ENCODE data around the gene SPDEF. TPM values are rescaled to one million over a fixed set of nuclear protein-coding genes. Genes with fewer than 3 reads are reported as not detected.

Gene SPDEF
- total and polyA plus RNA-seq, 7 experiments from 2014 or later, result 0.39 to 0.40 TPM; not detected in 5

DNA sequence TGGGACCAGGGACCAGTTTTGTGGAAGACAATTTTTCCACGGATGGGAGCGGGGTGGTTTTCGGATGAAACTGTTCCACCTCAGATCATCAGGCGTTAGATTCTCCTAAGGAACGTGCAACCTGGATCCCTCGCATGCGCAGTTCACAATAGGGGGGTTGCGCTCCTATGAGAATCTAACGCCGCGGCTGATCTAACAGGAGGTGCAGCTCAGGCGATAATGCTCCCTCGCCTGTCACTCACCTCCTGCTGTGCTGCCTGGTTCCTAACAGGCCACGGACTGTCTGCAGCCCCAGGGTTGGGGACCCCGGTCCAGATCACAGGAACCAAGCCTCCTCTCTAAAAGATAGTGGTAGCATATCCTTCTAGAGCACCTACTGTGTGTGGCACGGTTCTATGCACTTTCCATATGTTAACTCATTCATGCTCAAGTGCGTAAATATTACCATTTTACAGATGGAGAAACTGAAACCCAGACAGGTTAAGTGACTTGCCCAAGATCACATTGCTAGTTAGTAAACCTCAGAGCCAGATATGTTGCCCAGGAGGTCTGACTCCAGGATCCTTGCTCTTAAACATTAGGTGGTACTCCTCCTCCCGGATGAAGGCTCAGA, 25.3 kb downstream of the SPDEF start:
- Mint-ChIP-seq H3K4me3 (peak overlapping the region in 1 of 10 donors; percentile 25), H3K36me3 (no peaks in the 10 kb centered on the region), H3K27me3 (peaks cover 0 to 2% (median 0%) of the 10 kb centered on the region in 5 donors), H3K27ac (no peak overlapping the region), H3K4me1 (peaks cover 0 to 12% (median 7%) of the 10 kb centered on the region in 7 donors), H3K9me3 (no peaks in the 10 kb centered on the region)
- Histone ChIP-seq H3K4me1 (ENCODE audit: control insufficient read depth in 2 of 2, insufficient read depth in 2 of 2, low read length in 2 of 2) (peaks cover 7 to 9% of the 10 kb centered on the region in 2 donors), H3K4me3 (ENCODE audit: low read length) (no peak overlapping the region), H3K9me3 (ENCODE audit: control insufficient read depth in 2 of 3, low read length in 3 of 3) (no peaks in the 10 kb centered on the region), H3K27me3 (ENCODE audit: control insufficient read depth in 2 of 2, insufficient read depth in 2 of 2, low read length in 2 of 2) (no peaks in the 10 kb centered on the region), H3K27ac (ENCODE audit: low read depth, low read length) (no peak overlapping the region), H3K36me3 (ENCODE audit: control insufficient read depth in 2 of 3, insufficient read depth in 3 of 3, low read length in 3 of 3) (no peaks in the 10 kb centered on the region)
- ChIA-PET POLR2A (no interaction called here), CTCF (interaction anchor here (0.7 to 2.1 kb wide), 2 partner anchors 79 to 226 kb away, joined by 3 to 6 read pairs; partner anchors contain the start of gene SNRPC)
- ATAC-seq, result no peak
- intact Hi-C loops (cut with micrococcal nuclease), result no loop called here
- no peak for DNase-seq

GRCh38 chr6:34529665-34530327, 26.3 kb downstream of the SPDEF start:
- no peaks in the 10 kb centered on the region for H3K27me3 ChIP-seq (ENCODE audit: control insufficient read depth in 2 of 2, insufficient read depth in 2 of 2, low read length in 2 of 2)
- POLR2A ChIA-PET, result no interaction called here

GRCh38 chr6:34528996-34529664, 27.0 kb downstream of the SPDEF start:
- no peak overlapping the region for H3K27ac ChIP-seq (ENCODE audit: low read depth, low read length)
- peaks cover 0 to 2% (median 0%) of the 10 kb centered on the region in 5 donors for H3K27me3 Mint-ChIP-seq
- no peak overlapping the region for H3K4me3 ChIP-seq (ENCODE audit: low read length)
- no peak for ATAC-seq
- H3K9me3 Mint-ChIP-seq, result no peaks in the 10 kb centered on the region
- H3K27ac Mint-ChIP-seq, result peak overlapping the region in 1 of 9 donors; percentile 3
- peaks cover 7 to 9% of the 10 kb centered on the region in 2 donors for H3K4me1 ChIP-seq (ENCODE audit: control insufficient read depth in 2 of 2, insufficient read depth in 2 of 2, low read length in 2 of 2)
- H3K36me3 Mint-ChIP-seq, result no peaks in the 10 kb centered on the region
- no peaks in the 10 kb centered on the region for H3K9me3 ChIP-seq (ENCODE audit: control insufficient read depth in 2 of 3, low read length in 3 of 3)
- no peak for DNase-seq
- H3K4me3 Mint-ChIP-seq, result no peak overlapping the region
- no peaks in the 10 kb centered on the region for H3K36me3 ChIP-seq (ENCODE audit: control insufficient read depth in 2 of 3, insufficient read depth in 3 of 3, low read length in 3 of 3)
- no peaks in the 10 kb centered on the region for H3K27me3 ChIP-seq (ENCODE audit: control insufficient read depth in 2 of 2, insufficient read depth in 2 of 2, low read length in 2 of 2)
- H3K4me1 Mint-ChIP-seq, result peaks cover 0 to 12% (median 7%) of the 10 kb centered on the region in 7 donors
- CTCF ChIA-PET, result interaction anchor here (2.1 kb wide), 1 partner anchor 80 kb away, joined by 6 read pairs; no protein-coding TSS in a partner anchor
- intact Hi-C loops (cut with micrococcal nuclease), result loop anchor here in 1 of 2 donors (5.0 kb wide), 1 partner anchor 282 kb away; the partner anchor contains the start of gene SMIM29
- POLR2A ChIA-PET, result interaction anchor here (0.6 kb wide), 1 partner anchor 74 kb away, joined by 3 read pairs; no protein-coding TSS in a partner anchor

More at GRCh38 chr6:34529665-34530327, 26.3 kb downstream of the SPDEF start:
- DNase-seq (no peak), ATAC-seq (no peak)
- CTCF ChIA-PET, result interaction anchor here (2.1 kb wide), 1 partner anchor 80 kb away, joined by 6 read pairs; no protein-coding TSS in a partner anchor
- Mint-ChIP-seq H3K9me3 (no peaks in the 10 kb centered on the region), H3K4me1 (peaks cover 0 to 12% (median 7%) of the 10 kb centered on the region in 7 donors), H3K27me3 (peaks cover 0 to 2% (median 0%) of the 10 kb centered on the region in 5 donors), H3K4me3 (no peak overlapping the region), H3K36me3 (no peaks in the 10 kb centered on the region), H3K27ac (no peak overlapping the region)
- intact Hi-C loops (cut with micrococcal nuclease), result loop anchor here in 1 of 2 donors (5.0 kb wide), 1 partner anchor 282 kb away; the partner anchor contains the start of gene SMIM29
- Histone ChIP-seq H3K9me3 (ENCODE audit: control insufficient read depth in 2 of 3, low read length in 3 of 3) (no peaks in the 10 kb centered on the region), H3K27ac (ENCODE audit: low read depth, low read length) (no peak overlapping the region), H3K4me1 (ENCODE audit: control insufficient read depth in 2 of 2, insufficient read depth in 2 of 2, low read length in 2 of 2) (peaks cover 7 to 9% of the 10 kb centered on the region in 2 donors), H3K36me3 (ENCODE audit: control insufficient read depth in 2 of 3, insufficient read depth in 3 of 3, low read length in 3 of 3) (no peaks in the 10 kb centered on the region), H3K4me3 (ENCODE audit: low read length) (no peak overlapping the region)

DNA sequence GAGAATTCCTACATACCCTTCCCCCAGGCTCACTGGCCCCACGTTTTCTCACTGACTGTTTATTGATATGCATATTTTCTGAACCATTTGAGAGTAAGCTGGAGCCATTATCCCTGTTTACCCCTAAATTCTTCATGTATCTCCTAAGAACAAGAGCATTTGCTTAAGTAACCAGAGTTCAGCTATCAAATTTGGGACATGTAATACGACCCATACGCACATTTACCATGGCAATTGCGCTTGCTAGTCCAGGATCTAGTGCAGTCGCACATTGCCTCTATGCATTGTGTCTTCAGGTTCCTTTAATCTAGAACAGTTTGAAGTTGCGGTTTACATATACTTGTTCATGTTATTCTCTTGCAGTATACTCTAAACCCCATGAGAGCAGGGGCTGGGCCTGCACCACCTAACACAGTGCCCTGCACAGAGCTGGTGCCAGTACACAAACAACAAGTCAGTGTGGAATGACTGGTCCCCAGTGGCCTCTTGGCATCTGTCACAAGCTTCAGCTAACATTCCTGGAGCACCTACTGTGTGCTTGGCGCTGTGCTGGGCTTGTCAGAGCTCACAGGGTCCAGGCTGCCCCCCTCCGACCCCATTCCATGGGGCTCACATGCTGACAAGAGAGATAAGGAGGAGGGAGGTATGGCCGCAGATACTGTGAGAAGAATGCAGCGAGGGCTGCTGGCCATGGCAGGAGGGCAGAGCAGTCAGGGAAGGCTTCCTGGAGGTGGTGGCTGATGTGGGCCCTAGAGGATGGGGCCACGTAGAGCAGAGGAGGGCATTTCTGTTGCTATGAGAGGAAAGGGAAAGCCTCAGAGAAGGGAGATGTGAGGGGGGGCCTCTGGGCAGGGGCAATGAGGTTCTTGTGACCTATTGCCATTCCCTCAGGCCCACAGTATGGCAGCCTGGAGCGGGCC, 28.1 kb downstream of the SPDEF start:
- H3K27ac ChIP-seq (ENCODE audit: low read depth, low read length), result peak overlapping the region; percentile 15
- Mint-ChIP-seq H3K4me3 (peak overlapping the region in 7 of 10 donors; percentile 2 to 69 (median 45)), H3K4me1 (peaks cover 0 to 12% (median 8%) of the 10 kb centered on the region in 7 donors), H3K27ac (peak overlapping the region in 8 of 9 donors; percentile 12 to 84 (median 68)), H3K27me3 (peaks cover 0 to 2% (median 0%) of the 10 kb centered on the region in 5 donors), H3K9me3 (no peaks in the 10 kb centered on the region), H3K36me3 (no peaks in the 10 kb centered on the region)
- peaks cover 7 to 11% of the 10 kb centered on the region in 2 donors for H3K4me1 ChIP-seq (ENCODE audit: control insufficient read depth in 2 of 2, insufficient read depth in 2 of 2, low read length in 2 of 2)
- ATAC-seq (no peak), DNase-seq (peak in 3 of 9 donors; percentile 1 to 3 (median 2))
- H3K27me3 ChIP-seq (ENCODE audit: control insufficient read depth in 2 of 2, insufficient read depth in 2 of 2, low read length in 2 of 2), result no peaks in the 10 kb centered on the region
- H3K4me3 ChIP-seq (ENCODE audit: low read length), result peak overlapping the region; percentile 33
- intact Hi-C loops (cut with micrococcal nuclease), result loop anchor here (1.0 to 5.0 kb wide), 10 partner anchors 55 to 677 kb away; partner anchors contain the start of genes SMIM29 (in 2 of the 2), ANKS1A (in 1 of the 2), RPS10 (in 1 of the 2) and SNRPC (in 1 of the 2)
- H3K9me3 ChIP-seq (ENCODE audit: control insufficient read depth in 2 of 3, low read length in 3 of 3), result no peaks in the 10 kb centered on the region
- no peaks in the 10 kb centered on the region for H3K36me3 ChIP-seq (ENCODE audit: control insufficient read depth in 2 of 3, insufficient read depth in 3 of 3, low read length in 3 of 3)
- POLR2A ChIA-PET, result interaction anchor here (0.9 to 1.5 kb wide), 2 partner anchors 264 to 360 kb away, joined by 4 to 6 read pairs; partner anchors contain the start of genes BLTP3A and TAF11
- CTCF ChIA-PET, result interaction anchor here (0.7 to 1.8 kb wide), 3 partner anchors 56 to 81 kb away, joined by 3 to 13 read pairs (median 3); no protein-coding TSS in a partner anchor

DNA sequence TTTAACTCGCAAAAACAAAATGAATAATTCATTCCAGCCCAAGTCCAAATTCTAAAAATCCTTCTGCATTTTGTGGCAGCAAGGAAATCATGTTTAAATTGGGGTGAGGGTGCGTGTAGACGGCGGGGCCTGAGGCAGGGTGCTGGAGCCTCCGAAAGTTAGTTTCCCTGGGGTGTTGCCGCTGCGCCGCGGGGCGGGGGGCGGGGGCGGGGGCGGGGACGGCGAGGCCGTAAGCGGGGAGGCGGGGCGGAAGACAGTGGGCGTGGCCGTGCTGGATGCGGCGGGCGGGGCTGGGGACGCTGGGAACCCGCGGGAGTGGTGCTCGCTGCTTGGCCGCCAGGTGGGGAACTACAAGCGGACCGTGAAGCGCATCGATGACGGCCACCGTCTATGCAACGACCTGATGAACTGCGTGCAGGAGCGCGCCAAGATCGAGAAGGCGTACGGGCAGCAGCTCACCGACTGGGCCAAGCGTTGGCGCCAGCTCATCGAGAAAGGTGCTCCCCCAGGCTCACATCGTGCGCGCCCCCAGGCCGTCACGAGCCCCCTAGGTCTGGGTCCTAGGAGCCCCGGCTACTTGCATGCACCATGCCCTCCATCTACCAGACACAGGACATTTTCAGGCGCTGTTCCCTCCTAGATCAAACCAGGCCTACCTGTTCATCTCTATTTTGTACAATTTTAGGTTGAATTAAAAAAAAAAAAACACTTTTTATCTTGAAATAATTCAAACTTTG, 29.0 kb downstream of the SPDEF start:
- no peaks in the 10 kb centered on the region for H3K27me3 ChIP-seq (ENCODE audit: control insufficient read depth in 2 of 2, insufficient read depth in 2 of 2, low read length in 2 of 2)
- no peaks in the 10 kb centered on the region for H3K9me3 Mint-ChIP-seq
- H3K27ac Mint-ChIP-seq, result peak overlapping the region; percentile 12 to 89 (median 72)
- DNase-seq (peak; percentile 88 to 96 (median 94)), ATAC-seq (peak; percentile 100)
- no peaks in the 10 kb centered on the region for H3K9me3 ChIP-seq (ENCODE audit: control insufficient read depth in 2 of 3, low read length in 3 of 3)
- POLR2A ChIA-PET, result interaction anchor here (0.9 to 1.5 kb wide), 4 partner anchors 102 to 361 kb away, joined by 3 to 6 read pairs (median 4); partner anchors contain the start of genes BLTP3A, HMGA1 and TAF11
- peak overlapping the region; percentile 20 to 69 (median 46) for H3K4me3 Mint-ChIP-seq
- H3K4me3 ChIP-seq (ENCODE audit: low read length), result peak overlapping the region; percentile 33
- no peaks in the 10 kb centered on the region for H3K36me3 ChIP-seq (ENCODE audit: control insufficient read depth in 2 of 3, insufficient read depth in 3 of 3, low read length in 3 of 3)
- peak overlapping the region; percentile 70 for H3K27ac ChIP-seq (ENCODE audit: low read depth, low read length)
- H3K4me1 ChIP-seq (ENCODE audit: control insufficient read depth in 2 of 2, insufficient read depth in 2 of 2, low read length in 2 of 2), result peaks cover 7 to 14% of the 10 kb centered on the region in 2 donors
- H3K36me3 Mint-ChIP-seq, result no peaks in the 10 kb centered on the region
- CTCF ChIA-PET, result interaction anchor here (0.6 to 1.8 kb wide), 5 partner anchors 14 to 82 kb away, joined by 3 to 13 read pairs (median 4); no protein-coding TSS in a partner anchor
- peaks cover 4 to 12% (median 8%) of the 10 kb centered on the region in 7 donors for H3K4me1 Mint-ChIP-seq
- intact Hi-C loops (cut with micrococcal nuclease), result loop anchor here (1.0 to 5.0 kb wide), 10 partner anchors 56 to 678 kb away; partner anchors contain the start of genes SMIM29 (in 2 of the 2), ANKS1A (in 1 of the 2), RPS10 (in 1 of the 2) and SNRPC (in 1 of the 2)
- peaks cover 0 to 2% (median 0%) of the 10 kb centered on the region in 5 donors for H3K27me3 Mint-ChIP-seq

Measured in naive thymus-derived CD4-positive, alpha-beta T cell (primary cell).